GM12875 (cell line): ENCODE measurements around the gene VMP1.
"Not testable (repeated sequence)": the region's sequence is repeated elsewhere in the genome, so short reads cannot be mapped to it uniquely, and the experiment has no call there.

Experiments
- H3K4me3 ChIP-seq: one replicate; pipeline ENCODE4 v1.5.1; 2011; ENCODE audit warnings: low read depth, low read length, control low read depth
- TF ChIP-seq, protein P1 (sequence below): IDR thresholded peaks from 2 replicates; pipeline ENCODE4 v1.5.1; 2011; ENCODE audit warnings: low read depth, mild to moderate bottlenecking, control low read depth, inconsistent platforms, low read length, moderate library complexity, borderline replicate concordance; ENCODE audit not compliant: insufficient read depth

Gene VMP1

DNA sequence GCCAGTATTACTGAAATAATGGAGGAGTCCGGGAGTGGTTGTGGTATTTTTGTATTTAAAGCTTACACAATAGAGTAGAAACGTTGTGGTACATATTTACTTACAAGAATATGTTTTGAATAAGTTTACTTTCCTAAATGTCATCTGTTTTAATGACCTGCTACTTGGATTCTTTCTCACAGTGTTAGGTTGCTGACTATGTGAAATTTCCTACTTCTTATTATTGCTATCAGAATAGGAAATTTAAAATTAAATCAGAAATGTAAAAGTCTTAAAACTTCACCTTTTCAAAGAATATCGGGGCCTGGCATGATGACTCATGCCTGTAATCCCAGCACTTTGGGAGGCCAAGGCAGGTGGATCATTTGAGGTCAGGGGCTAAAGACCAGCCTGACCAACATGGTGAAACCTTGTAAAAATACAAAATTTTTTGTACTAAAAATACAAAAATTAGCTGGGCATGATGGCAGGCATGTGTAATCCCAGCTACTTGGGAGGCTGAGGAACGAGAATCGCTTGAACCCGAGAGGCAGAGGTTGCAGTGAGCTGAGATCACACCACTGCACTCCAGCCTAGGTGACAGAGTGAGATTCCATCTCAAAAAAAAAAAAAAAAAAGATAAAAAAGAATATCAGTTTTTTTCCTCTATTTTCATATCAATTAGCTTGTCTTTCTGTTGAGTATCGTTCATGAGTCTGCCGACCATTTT, 77.8 kb downstream of the VMP1 start:
- H3K4me3 ChIP-seq, result no peak overlapping the region
- TF ChIP-seq, protein P1, sequence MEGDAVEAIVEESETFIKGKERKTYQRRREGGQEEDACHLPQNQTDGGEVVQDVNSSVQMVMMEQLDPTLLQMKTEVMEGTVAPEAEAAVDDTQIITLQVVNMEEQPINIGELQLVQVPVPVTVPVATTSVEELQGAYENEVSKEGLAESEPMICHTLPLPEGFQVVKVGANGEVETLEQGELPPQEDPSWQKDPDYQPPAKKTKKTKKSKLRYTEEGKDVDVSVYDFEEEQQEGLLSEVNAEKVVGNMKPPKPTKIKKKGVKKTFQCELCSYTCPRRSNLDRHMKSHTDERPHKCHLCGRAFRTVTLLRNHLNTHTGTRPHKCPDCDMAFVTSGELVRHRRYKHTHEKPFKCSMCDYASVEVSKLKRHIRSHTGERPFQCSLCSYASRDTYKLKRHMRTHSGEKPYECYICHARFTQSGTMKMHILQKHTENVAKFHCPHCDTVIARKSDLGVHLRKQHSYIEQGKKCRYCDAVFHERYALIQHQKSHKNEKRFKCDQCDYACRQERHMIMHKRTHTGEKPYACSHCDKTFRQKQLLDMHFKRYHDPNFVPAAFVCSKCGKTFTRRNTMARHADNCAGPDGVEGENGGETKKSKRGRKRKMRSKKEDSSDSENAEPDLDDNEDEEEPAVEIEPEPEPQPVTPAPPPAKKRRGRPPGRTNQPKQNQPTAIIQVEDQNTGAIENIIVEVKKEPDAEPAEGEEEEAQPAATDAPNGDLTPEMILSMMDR, result no peak

DNA sequence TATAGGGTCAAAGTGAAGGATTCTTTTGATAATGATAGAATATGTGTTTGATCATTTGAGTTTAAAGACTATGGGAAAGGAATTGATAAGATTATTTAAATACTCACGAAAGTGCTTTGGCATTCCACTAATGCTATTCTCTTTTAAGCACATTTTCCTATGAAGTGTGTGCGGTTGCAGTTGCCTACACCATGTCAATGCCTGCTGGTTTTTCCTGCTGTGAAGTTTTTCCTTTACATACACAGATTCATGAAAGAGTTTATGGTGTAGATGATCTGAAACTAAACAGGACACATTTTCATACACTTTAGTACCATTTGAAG, 78.7 kb downstream of the VMP1 start:
- no peak overlapping the region for H3K4me3 ChIP-seq
- TF ChIP-seq, protein P1, result no peak

DNA sequence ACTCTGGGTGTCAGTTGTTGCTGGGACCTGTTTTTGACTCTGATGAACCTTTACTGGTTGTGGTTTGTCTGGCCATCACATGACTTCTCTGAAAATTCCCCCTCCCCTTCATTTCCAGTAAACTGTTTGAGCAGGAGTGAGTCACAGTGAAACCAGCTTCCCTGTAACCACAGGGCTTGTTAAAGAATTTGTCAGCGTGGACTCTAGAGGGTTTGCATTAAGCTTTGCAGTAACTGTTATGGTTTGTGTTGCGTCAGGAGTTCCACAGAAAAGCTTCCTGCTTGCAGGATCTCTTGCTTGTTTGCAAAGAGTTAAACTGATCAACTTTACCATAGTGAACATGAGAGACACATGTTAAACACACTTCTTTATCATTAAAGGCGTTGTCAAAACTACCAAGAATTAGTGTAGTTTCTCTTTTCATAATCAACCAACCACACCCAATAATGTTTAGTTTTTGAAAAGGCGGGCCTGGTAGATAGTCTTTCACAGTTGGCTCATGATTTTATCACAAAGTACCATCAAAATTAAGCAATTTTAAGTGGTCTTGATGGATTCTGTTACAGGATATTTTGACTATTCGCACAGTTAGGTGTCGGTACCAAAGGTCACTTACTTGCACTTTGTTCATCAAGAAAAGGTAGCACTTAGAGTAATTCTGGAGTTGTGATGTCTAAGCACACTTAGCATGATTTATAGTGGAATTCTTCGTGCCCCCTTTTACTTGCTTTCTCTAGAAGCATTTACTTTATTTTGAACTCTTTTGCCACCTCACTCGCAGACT, 79.3 kb downstream of the VMP1 start:
- H3K4me3 ChIP-seq, result no peak overlapping the region
- TF ChIP-seq, protein P1, result no peak

DNA sequence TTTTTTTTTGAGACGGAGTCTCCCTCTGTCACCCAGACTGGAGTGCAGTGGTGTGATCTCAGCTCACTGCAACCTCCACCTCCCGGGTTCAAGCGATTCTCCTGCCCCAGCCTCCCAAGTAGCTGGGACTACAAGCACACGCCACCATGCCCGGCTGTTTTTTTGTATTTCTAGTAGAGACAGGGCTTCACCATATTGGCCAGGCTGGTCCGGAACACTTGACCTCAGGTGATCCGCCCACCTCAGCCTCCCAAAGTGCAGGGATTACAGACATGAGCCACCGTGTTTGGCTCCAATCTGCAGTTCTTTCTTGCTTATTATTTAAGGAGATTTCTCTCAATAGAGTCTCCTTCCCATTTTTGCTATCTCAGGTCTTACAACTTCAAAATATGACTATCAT, 82.4 kb downstream of the VMP1 start:
- H3K4me3 ChIP-seq, result not testable (repeated sequence)

DNA sequence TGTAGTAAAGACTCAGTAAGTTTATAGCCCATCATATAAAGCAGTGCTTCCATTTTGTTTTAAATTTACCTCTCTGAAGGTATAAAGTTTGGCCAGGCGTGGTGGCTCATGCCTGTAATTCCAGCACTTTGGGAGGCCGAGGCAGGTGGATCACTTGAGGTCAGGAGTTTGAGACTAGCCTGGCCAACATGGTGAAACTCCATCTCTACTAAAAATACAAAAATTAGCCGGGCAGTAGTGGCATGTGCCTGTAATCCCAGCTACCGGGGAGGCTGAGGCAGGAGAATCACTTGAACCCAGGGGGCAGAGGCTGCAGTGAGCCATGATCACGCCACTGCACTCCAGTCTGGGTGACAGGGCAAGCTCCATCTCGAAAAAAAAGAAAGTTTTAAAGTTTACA, 83.0 kb downstream of the VMP1 start:
- not testable (repeated sequence) for H3K4me3 ChIP-seq

DNA sequence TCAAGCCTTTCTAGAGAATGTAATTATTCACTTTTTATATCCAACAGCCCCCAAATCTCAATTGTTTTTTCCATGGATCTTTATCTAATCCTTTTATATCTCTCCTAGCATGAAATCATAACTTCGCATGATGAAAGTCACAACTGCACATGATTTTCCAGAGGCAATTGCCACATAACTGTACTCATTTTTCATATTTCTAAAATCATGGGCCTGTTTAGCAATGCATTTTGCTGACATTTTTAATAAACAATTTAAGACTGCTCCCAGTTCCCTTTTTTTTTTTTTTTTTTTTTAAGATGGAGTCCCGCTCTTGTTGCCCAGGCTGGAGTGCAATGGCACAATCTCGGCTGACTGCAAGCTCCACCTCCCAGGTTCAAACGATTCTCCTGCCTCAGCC, 83.5 kb downstream of the VMP1 start:
- H3K4me3 ChIP-seq, result no peak overlapping the region
- TF ChIP-seq, protein P1, result no peak

DNA sequence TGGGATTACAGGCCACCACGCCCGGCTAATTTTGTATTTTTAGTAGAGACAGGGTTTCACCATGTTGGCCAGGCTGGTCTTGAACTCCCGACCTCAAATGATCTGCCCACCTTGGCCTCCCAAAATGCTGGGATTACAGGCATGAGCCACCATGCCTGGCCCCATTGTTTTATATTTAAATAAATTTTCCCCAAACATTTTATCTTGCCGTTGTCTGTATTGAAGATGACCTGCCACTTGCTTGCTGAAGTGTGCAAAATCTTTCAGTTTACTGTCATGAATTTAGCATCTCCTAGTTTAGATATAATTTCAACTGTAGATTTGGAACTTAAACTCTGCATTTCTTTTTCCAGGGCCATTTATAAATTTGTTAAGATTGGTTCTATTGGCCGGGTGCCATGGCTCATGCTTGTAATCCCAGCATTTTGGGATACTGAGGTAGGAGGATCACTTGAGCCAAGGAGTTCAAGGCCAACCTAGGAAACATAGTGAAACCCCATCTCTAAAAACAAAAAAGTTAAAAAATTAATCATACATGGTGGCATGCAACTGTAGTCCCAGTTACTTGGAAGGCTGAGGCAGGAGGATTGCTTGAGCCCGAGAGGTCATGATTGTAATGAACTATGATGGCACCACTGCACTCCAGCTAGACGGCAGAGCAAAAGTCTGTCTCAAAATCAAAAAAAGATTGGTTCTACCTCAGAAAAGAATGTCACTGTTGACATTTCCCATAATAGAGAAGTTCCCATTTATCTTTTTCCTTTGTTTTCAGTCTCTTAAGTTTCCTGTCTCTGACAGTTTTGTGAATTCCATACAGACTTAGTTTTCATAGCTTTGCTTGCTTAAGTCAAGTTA, 84.4 kb downstream of the VMP1 start:
- TF ChIP-seq, protein P1, result no peak
- no peak overlapping the region for H3K4me3 ChIP-seq

DNA sequence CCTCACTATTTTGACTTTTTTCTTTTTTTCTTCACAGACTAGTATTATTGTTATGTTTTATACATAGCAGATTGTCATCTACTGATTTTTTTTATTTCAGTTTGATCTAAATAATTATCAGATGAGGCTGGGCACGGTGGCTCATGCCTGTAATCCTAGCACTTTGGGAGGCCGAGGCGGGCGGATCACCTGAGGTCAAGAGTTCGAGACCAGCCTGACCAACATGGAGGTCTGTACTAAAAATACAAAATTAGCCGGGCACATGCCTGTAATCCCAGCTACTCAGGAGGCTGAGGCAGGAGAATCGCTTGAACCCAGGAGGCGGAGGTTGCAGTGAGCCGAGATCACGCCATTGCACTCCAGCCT, 85.0 kb downstream of the VMP1 start:
- H3K4me3 ChIP-seq, result not testable (repeated sequence)
